Immature natural killer cell (primary cell): ENCODE results near the gene PPIP5K2. TPM values are rescaled to one million over a fixed set of nuclear protein-coding genes. Genes with fewer than 3 reads are reported as not detected.
"Not testable (repeated sequence)": the region's sequence is repeated elsewhere in the genome, so short reads cannot be mapped to it uniquely, and the experiment has no call there.

Experiments
- DNase-seq, 3 donors: peaks; one replicate each; pipeline ENCODE4 v3.0.0; 2022; ENCODE audit warnings: mixed read lengths in 1 of 3
- H3K27ac Mint-ChIP-seq, 6 donors: one replicate each; pipeline ENCODE4 v1.8.0; 2020; ENCODE audit warnings: mixed read lengths in 6 of 6, mild to moderate bottlenecking in 5 of 6, inconsistent platforms in 4 of 6, moderate library complexity in 3 of 6
- H3K27me3 Mint-ChIP-seq, 3 donors: one replicate each; pipeline ENCODE4 v1.8.0; 2020 to 2021; ENCODE audit warnings: low read depth in 3 of 3, mild to moderate bottlenecking in 3 of 3, mixed read lengths in 3 of 3, moderate library complexity in 3 of 3, inconsistent platforms in 1 of 3
- H3K36me3 Mint-ChIP-seq, 3 donors: one replicate each; pipeline ENCODE4 v1.8.0; 2020; ENCODE audit warnings: mixed read lengths in 3 of 3, inconsistent platforms in 2 of 3, mild to moderate bottlenecking in 2 of 3
- H3K4me1 Mint-ChIP-seq, 2 donors: one replicate each; pipeline ENCODE4 v1.8.0; 2020; ENCODE audit warnings: inconsistent platforms in 2 of 2, mild to moderate bottlenecking in 2 of 2, mixed read lengths in 2 of 2, moderate library complexity in 1 of 2
- H3K4me3 Mint-ChIP-seq, 5 donors: one replicate each; pipeline ENCODE4 v1.8.0; 2020; ENCODE audit warnings: mild to moderate bottlenecking in 5 of 5, mixed read lengths in 5 of 5, inconsistent platforms in 3 of 5, moderate library complexity in 3 of 5
- H3K9me3 Mint-ChIP-seq, 6 donors: one replicate each; pipeline ENCODE4 v1.8.0; 2020; ENCODE audit warnings: mild to moderate bottlenecking in 6 of 6, mixed read lengths in 6 of 6, inconsistent platforms in 4 of 6, moderate library complexity in 3 of 6
- polyA plus RNA-seq, 3 donors: library from polyadenylated mRNA; unstranded; fragments of 300-500 nt; fragmentation: Illumina TruSeq; gene quantifications; one replicate each; pipeline ENCODE4 v1.2.3, GENCODE V29; 2021

The PPIP5K2 gene
- polyA plus RNA-seq, 3 donors from 2014 or later: 24.5 to 42.2 (median 41.7) TPM

- H3K27ac Mint-ChIP-seq: no peak overlapping the region
These were observed 15.4 kb downstream of the PPIP5K2 start for GRCh38 chr5:103135461-103135860.

GRCh38 chr5:103138202-103138690, 18.1 kb downstream of the PPIP5K2 start:
- H3K4me1 Mint-ChIP-seq: peaks cover 0 to 4% of the 10 kb centered on the region in 2 donors
- H3K27ac Mint-ChIP-seq: no peak overlapping the region
- no peak overlapping the region for H3K4me3 Mint-ChIP-seq
- DNase-seq: no peak
- H3K27me3 Mint-ChIP-seq: no peaks in the 10 kb centered on the region
- H3K36me3 Mint-ChIP-seq: peaks cover 12 to 25% (median 23%) of the 10 kb centered on the region in 3 donors
- peaks cover 0 to 1% (median 0%) of the 10 kb centered on the region in 6 donors for H3K9me3 Mint-ChIP-seq

More at GRCh38 chr5:103135461-103135860, 15.4 kb downstream of the PPIP5K2 start:
- H3K36me3 Mint-ChIP-seq: peaks cover 12 to 21% (median 21%) of the 10 kb centered on the region in 3 donors
- DNase-seq: no peak
- no peak overlapping the region for H3K4me3 Mint-ChIP-seq
- no peaks in the 10 kb centered on the region for H3K27me3 Mint-ChIP-seq
- peaks cover 5 to 19% of the 10 kb centered on the region in 2 donors for H3K4me1 Mint-ChIP-seq
- H3K9me3 Mint-ChIP-seq: no peaks in the 10 kb centered on the region

DNA sequence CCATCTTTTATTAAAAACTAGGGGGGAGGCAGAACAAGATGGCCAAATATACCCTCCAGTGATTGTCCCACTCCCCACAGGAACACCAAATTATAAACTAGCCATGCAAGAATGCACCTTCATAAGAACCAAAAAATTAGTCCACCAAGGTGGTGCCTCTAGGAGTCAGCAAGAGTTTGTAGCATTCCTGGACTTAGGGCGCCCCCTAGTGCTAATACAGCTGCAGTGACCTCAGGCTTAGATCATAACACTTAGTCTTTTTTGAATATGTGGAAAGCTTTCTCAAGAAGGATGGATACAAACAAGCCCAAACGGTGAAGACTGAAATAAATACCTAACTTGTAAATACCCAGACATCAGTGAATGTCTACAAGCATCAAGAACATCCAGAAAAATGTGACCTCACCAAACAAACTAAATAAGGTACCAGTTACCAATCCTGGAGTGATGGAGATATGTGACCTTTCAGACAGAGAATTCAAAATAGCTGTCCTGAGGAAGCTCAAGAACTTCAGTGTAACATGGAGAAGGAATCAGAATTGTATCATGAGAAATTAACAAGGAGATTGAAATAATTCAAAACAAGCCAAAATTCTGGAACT, 19.3 kb downstream of the PPIP5K2 start:
- Mint-ChIP-seq H3K36me3 (peaks cover 12 to 25% (median 23%) of the 10 kb centered on the region in 3 donors), H3K4me3 (no peak overlapping the region), H3K27me3 (no peaks in the 10 kb centered on the region), H3K27ac (no peak overlapping the region), H3K4me1 (peaks cover 0 to 4% of the 10 kb centered on the region in 2 donors), H3K9me3 (peaks cover 0 to 1% (median 0%) of the 10 kb centered on the region in 6 donors)
- peak; percentile 72 to 77 (median 74) for DNase-seq

GRCh38 chr5:103142132-103142531, 22.0 kb downstream of the PPIP5K2 start:
- not testable (repeated sequence) for DNase-seq, H3K27me3 Mint-ChIP-seq, H3K27ac Mint-ChIP-seq, H3K4me1 Mint-ChIP-seq, H3K4me3 Mint-ChIP-seq, H3K9me3 Mint-ChIP-seq
- H3K36me3 Mint-ChIP-seq: peaks cover 12 to 21% (median 19%) of the 10 kb centered on the region in 3 donors

DNA sequence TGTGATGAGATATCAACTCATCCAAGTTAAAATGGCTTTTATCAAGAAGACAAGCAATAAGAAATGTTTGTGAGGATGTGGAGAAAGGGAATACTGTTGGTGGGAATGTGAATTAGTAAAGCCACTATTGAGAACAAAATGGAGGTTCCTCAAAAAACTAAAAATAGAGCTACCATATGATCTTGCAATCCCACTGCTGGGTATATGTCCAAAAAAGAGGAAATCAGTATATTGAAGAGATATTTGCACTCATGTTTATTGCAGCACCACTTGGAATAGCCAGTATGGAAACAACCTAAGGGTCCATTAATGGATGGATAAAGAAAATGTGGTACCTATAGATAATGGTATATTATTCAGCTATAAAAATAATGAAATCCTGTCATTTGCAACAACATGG, 25.1 kb downstream of the PPIP5K2 start:
- no peak for DNase-seq
- H3K27ac Mint-ChIP-seq: no peak overlapping the region
- no peak overlapping the region for H3K4me3 Mint-ChIP-seq
- no peaks in the 10 kb centered on the region for H3K4me1 Mint-ChIP-seq
- H3K36me3 Mint-ChIP-seq: peaks cover 6 to 14% (median 8%) of the 10 kb centered on the region in 3 donors
- no peaks in the 10 kb centered on the region for H3K27me3 Mint-ChIP-seq
- H3K9me3 Mint-ChIP-seq: peaks cover 0 to 1% (median 0%) of the 10 kb centered on the region in 6 donors

DNA sequence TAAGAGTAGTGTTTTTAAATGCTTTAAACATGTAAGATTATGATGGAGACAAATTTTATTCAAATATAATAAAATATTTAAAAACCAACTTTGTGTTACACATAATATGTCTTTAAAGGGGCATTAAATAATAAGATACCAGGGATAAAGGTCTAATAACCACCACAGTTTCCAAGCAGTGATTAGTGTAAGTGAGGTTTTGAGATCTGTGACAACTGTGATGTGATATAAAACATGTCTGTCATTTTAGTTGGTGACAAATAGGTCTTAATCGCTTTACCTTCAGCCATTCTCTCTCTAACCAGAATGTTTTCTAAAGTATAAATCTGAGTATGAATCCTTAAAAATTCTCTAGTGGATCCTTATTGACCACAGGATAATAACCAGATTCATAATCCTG, 28.1 kb downstream of the PPIP5K2 start:
- Mint-ChIP-seq H3K27me3 (no peaks in the 10 kb centered on the region), H3K9me3 (no peaks in the 10 kb centered on the region), H3K36me3 (peaks cover 10 to 14% (median 12%) of the 10 kb centered on the region in 3 donors), H3K4me3 (no peak overlapping the region), H3K27ac (no peak overlapping the region), H3K4me1 (no peaks in the 10 kb centered on the region)
- no peak for DNase-seq

DNA sequence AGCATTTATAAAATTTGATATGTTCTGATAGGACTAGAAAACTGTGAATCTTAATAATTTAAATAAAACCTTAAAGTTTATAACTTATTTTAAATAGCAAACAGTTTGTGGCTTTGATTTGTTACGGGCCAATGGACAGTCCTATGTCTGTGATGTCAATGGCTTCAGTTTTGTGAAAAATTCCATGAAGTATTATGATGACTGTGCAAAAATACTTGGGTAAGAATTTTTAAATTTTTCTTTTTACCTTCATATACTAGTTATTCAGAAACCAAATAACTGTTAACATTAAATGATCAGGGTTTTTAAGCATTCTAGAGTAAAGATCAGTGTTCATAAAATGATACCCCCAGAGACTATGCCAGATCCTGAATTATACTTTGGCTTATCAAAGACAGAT, 31.1 kb downstream of the PPIP5K2 start:
- H3K27me3 Mint-ChIP-seq: no peaks in the 10 kb centered on the region
- no peaks in the 10 kb centered on the region for H3K9me3 Mint-ChIP-seq
- no peak overlapping the region for H3K27ac Mint-ChIP-seq
- no peaks in the 10 kb centered on the region for H3K4me1 Mint-ChIP-seq
- no peak for DNase-seq
- H3K36me3 Mint-ChIP-seq: peaks cover 16 to 28% (median 24%) of the 10 kb centered on the region in 3 donors
- no peak overlapping the region for H3K4me3 Mint-ChIP-seq

DNA sequence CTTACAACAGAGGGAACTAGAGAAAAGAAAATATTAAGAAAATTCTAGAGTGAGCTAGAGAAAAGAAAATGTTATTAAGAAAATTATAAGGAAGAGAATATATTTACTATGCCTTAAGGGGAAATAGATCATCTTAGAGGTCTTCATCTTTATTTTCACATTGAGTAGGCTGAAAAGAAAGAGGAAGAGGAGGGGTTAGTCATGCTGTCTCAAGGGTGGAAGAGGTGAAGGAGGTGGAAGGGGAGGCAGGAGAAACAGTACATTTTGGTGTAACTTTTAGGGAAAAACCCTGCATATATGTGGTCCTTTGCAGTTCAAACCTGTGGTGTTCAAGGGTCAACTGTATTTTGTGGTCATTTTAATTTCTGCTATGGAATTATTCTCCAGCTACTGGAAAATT, 46.6 kb downstream of the PPIP5K2 start:
- no peaks in the 10 kb centered on the region for H3K4me1 Mint-ChIP-seq
- no peak overlapping the region for H3K4me3 Mint-ChIP-seq
- H3K27ac Mint-ChIP-seq: no peak overlapping the region
- DNase-seq: no peak
- H3K9me3 Mint-ChIP-seq: no peaks in the 10 kb centered on the region
- H3K36me3 Mint-ChIP-seq: peaks cover 25 to 38% (median 33%) of the 10 kb centered on the region in 3 donors
- H3K27me3 Mint-ChIP-seq: no peaks in the 10 kb centered on the region

DNA sequence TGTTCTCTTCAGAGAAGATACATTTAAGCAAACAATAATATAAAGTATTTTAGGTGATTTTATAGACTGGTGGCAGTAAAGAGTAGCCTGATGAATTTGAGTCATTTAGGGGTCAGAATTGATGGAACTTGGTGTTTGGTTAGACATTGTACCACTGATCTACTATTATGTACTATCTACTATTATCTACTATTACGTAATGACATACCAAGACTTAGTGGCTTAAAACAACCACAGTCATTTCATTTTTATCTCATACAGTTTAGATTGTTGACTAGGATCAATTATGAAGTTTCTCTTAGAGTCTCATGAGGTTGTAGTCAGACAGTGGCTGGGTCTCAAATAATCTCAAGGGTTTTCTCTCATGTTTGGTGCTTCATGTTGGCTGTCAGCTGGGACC, 54.0 kb downstream of the PPIP5K2 start:
- Mint-ChIP-seq H3K4me3 (no peak overlapping the region), H3K36me3 (peaks cover 6 to 18% (median 6%) of the 10 kb centered on the region in 3 donors), H3K9me3 (no peaks in the 10 kb centered on the region), H3K4me1 (no peaks in the 10 kb centered on the region), H3K27ac (no peak overlapping the region), H3K27me3 (no peaks in the 10 kb centered on the region)
- no peak for DNase-seq

DNA sequence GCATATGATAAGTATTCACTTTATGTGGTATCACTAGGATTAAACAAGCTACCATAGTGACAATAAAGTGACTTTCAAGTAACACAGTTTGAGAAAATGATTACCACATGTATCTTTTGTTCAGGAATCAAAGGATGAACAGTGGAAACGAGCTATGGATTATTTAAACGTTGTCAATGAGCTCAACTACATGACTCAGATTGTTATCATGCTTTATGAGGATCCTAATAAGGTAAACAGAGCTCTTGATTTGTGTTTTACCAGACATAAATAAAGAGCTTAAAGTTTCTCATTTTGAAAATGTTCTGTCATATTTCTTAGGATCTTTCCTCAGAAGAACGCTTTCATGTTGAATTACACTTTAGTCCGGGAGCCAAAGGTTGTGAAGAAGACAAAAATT, 57.4 kb downstream of the PPIP5K2 start:
- H3K4me3 Mint-ChIP-seq: no peak overlapping the region
- no peaks in the 10 kb centered on the region for H3K9me3 Mint-ChIP-seq
- no peak overlapping the region for H3K27ac Mint-ChIP-seq
- no peaks in the 10 kb centered on the region for H3K27me3 Mint-ChIP-seq
- no peak for DNase-seq
- no peaks in the 10 kb centered on the region for H3K4me1 Mint-ChIP-seq
- peaks cover 12 to 34% (median 14%) of the 10 kb centered on the region in 3 donors for H3K36me3 Mint-ChIP-seq

DNA sequence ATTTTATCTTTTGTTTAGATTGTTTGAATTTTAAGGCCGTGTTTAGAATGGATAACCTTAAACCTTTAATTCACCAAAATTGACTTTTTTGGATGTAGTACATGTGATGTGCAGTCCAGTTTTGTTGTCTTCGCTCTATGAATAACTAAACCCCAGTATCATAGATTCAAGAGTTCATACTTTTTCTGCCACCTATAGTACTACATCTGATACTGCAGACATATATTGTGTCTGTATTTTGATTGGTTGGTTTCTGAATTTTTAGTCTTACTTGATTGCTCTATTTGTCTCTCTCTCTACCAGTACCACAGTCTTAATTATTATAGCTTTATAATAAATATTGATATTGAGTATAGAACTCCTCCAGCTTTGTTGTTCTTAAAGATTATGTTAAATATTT, 58.1 kb downstream of the PPIP5K2 start:
- Mint-ChIP-seq H3K9me3 (no peaks in the 10 kb centered on the region), H3K27me3 (no peaks in the 10 kb centered on the region)

DNA sequence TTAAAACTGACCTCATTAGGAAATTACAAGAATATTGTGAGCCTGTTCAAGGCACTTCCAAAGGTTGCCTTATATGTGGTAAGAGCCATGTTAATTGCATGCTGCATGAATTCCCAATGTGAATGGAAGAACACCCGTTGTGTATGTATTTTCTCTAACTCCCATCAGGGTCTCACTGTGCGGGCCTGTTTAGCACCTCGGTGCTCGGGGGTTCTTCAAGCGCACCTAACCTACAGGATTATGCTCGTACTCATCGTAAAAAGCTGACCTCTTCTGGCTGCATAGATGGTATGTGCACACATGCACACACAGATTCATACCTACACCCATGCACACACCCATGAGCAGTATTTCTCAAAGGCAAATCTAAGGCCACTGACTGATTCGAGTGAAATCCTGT, 66.1 kb downstream of the PPIP5K2 start:
- no peaks in the 10 kb centered on the region for H3K27me3 Mint-ChIP-seq
- no peaks in the 10 kb centered on the region for H3K4me1 Mint-ChIP-seq
- H3K27ac Mint-ChIP-seq: no peak overlapping the region
- H3K36me3 Mint-ChIP-seq: peaks cover 25 to 48% (median 32%) of the 10 kb centered on the region in 3 donors
- no peak for DNase-seq
- H3K4me3 Mint-ChIP-seq: no peak overlapping the region
- no peaks in the 10 kb centered on the region for H3K9me3 Mint-ChIP-seq

More for the DNA sequence above, 58.1 kb downstream of the PPIP5K2 start:
- no peak for DNase-seq
- H3K4me1 Mint-ChIP-seq: no peaks in the 10 kb centered on the region
- H3K27ac Mint-ChIP-seq: no peak overlapping the region
- peaks cover 13 to 37% (median 14%) of the 10 kb centered on the region in 3 donors for H3K36me3 Mint-ChIP-seq
- no peak overlapping the region for H3K4me3 Mint-ChIP-seq

GRCh38 chr5:103188436-103188835, 68.3 kb downstream of the PPIP5K2 start:
- no peak overlapping the region for H3K4me3 Mint-ChIP-seq
- no peak for DNase-seq

DNA sequence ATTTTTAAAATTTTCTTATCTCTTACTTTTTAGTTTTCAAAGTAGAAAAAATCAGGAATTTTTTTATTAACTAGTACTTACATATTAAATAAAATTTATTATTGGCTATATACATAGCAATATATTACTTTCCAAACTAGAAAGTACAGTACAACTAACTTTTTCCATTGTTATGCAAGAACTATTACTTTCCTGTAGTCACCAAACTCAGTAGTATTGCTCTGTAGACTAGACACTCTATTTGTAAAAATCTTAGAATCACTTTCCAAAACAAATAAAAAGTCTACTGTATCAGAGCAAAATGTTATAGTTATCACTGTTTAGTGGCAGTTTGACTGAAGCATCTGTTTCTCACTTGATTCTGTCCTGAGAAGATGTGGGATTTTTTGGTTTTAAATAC, 83.1 kb downstream of the PPIP5K2 start:
- peaks cover 0 to 7% of the 10 kb centered on the region in 2 donors for H3K4me1 Mint-ChIP-seq
- H3K4me3 Mint-ChIP-seq: no peak overlapping the region
- peaks cover 0 to 1% (median 0%) of the 10 kb centered on the region in 3 donors for H3K27me3 Mint-ChIP-seq
- peaks cover 10 to 52% (median 12%) of the 10 kb centered on the region in 3 donors for H3K36me3 Mint-ChIP-seq
- H3K9me3 Mint-ChIP-seq: no peaks in the 10 kb centered on the region
- DNase-seq: no peak
- no peak overlapping the region for H3K27ac Mint-ChIP-seq

More at GRCh38 chr5:103188436-103188835, 68.3 kb downstream of the PPIP5K2 start:
- no peaks in the 10 kb centered on the region for H3K9me3 Mint-ChIP-seq
- H3K4me1 Mint-ChIP-seq: no peaks in the 10 kb centered on the region
- peaks cover 18 to 43% (median 34%) of the 10 kb centered on the region in 3 donors for H3K36me3 Mint-ChIP-seq
- H3K27ac Mint-ChIP-seq: no peak overlapping the region
- H3K27me3 Mint-ChIP-seq: no peaks in the 10 kb centered on the region

DNA sequence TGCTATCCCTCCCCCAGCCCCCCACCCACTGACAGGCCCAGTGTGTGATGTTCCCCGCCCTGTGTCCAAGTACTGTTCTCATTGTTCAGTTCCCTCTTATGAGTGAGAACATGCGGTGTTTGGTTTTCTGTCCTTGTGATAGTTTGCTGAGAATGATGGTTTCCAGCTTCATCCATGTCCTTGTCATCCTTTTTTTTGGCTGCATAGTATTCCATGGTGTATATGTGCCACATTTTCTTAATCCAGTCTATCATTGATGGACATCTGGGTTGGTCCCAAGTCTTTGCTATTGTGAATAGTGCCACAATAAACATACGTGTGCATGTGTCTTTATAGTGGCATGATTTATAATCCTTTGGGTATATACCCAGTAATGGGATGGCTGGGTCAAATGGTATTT, 84.9 kb downstream of the PPIP5K2 start:
- not testable (repeated sequence) for H3K27ac Mint-ChIP-seq, H3K4me3 Mint-ChIP-seq, H3K27me3 Mint-ChIP-seq, H3K9me3 Mint-ChIP-seq, H3K4me1 Mint-ChIP-seq, DNase-seq
- peaks cover 5 to 40% (median 12%) of the 10 kb centered on the region in 3 donors for H3K36me3 Mint-ChIP-seq
